GM12878 (cell line): ENCODE results near the gene KLHDC9. TPM values are rescaled to one million over a fixed set of nuclear protein-coding genes. Genes with fewer than 3 reads are reported as not detected.

Experiments
- ATF7 ChIP-seq: fragments of 450-650 bp; IDR thresholded peaks from 2 replicates; pipeline ENCODE4 v1.6.1; 2016; ENCODE audit warnings: low read depth, mild to moderate bottlenecking
- BMI1 ChIP-seq: fragments of 450-650 bp; IDR thresholded peaks from 2 replicates; pipeline ENCODE4 v1.6.1; 2016; ENCODE audit warnings: mild to moderate bottlenecking, moderate library complexity, borderline replicate concordance
- BRCA1 ChIP-seq: IDR thresholded peaks from 2 replicates; pipeline ENCODE4 v1.6.1; 2011; ENCODE audit warnings: low read depth, low read length, improper control_type of control experiment
- CTCF ChIP-seq, 3 experiments: IDR thresholded peaks in 2 of 3; conservative IDR thresholded peaks in 1 of 3; 2 replicates each; pipeline ENCODE4 v1.5.1; 2011; ENCODE audit warnings: low read depth in 3 of 3, low read length in 3 of 3, mild to moderate bottlenecking in 3 of 3, control low read depth in 2 of 3, moderate library complexity in 2 of 3, inconsistent platforms in 1 of 3, mixed read lengths in 1 of 3; ENCODE audit not compliant: control insufficient read depth in 2 of 3, insufficient read depth in 1 of 3; ENCODE audit errors: extremely low read depth in 1 of 3
- ELK1 ChIP-seq: IDR thresholded peaks from 2 replicates; pipeline ENCODE4 v1.6.1; 2012; ENCODE audit warnings: low read depth, low read length, improper control_type of control experiment
- ESRRA ChIP-seq: IDR thresholded peaks from 2 replicates; pipeline ENCODE4 v1.6.1; 2012; ENCODE audit warnings: mild to moderate bottlenecking, low read length, improper control_type of control experiment
- IRF5 ChIP-seq: fragments of 450-650 bp; IDR thresholded peaks from 2 replicates; pipeline ENCODE4 v1.6.1; 2017; ENCODE audit warnings: borderline replicate concordance
- MTA3 ChIP-seq: IDR thresholded peaks from 2 replicates; pipeline ENCODE4 v1.6.1; 2012; ENCODE audit warnings: low read length, inconsistent platforms, borderline replicate concordance
- MXI1 ChIP-seq: fragments of 150-350 bp; IDR thresholded peaks from 2 replicates; pipeline ENCODE4 v1.6.1; 2011; ENCODE audit warnings: low read depth, mild to moderate bottlenecking, inconsistent platforms, low read length, improper control_type of control experiment
- MYB ChIP-seq: fragments of 150-350 bp; IDR thresholded peaks from 2 replicates; pipeline ENCODE4 v1.6.1; 2014; ENCODE audit warnings: mild to moderate bottlenecking, low read depth, low read length, borderline replicate concordance
- MYC ChIP-seq: IDR thresholded peaks from 2 replicates; pipeline ENCODE4 v1.6.1; 2011; ENCODE audit warnings: mild to moderate bottlenecking, low read length, moderate library complexity, inconsistent platforms; ENCODE audit not compliant: insufficient read depth, insufficient replicate concordance, insufficient read length, severe bottlenecking
- NFYA ChIP-seq: IDR thresholded peaks from 2 replicates; pipeline ENCODE4 v1.6.1; 2011; ENCODE audit warnings: low read depth, mild to moderate bottlenecking, low read length, improper control_type of control experiment, borderline replicate concordance
- NFYB ChIP-seq: IDR thresholded peaks from 2 replicates; pipeline ENCODE4 v1.6.1; 2011; ENCODE audit warnings: low read depth, mild to moderate bottlenecking, low read length, improper control_type of control experiment, moderate library complexity; ENCODE audit not compliant: insufficient read depth
- RB1 ChIP-seq: fragments of 450-650 bp; formaldehyde crosslinking; IDR thresholded peaks from 2 replicates; pipeline ENCODE4 v1.6.1; 2017; ENCODE audit warnings: mild to moderate bottlenecking, borderline replicate concordance
- RELA ChIP-seq: fragments of 450-650 bp; IDR thresholded peaks from 2 replicates; pipeline ENCODE4 v1.8.0; 2014; ENCODE audit warnings: borderline replicate concordance; ENCODE audit not compliant: partially characterized antibody
- SMAD5 ChIP-seq: IDR thresholded peaks from 2 replicates; pipeline ENCODE4 v1.6.1; 2016; ENCODE audit warnings: antibody characterized with exemption, low read depth
- SP1 ChIP-seq: IDR thresholded peaks from one replicate; pipeline ENCODE4 v1.6.1; 2011; ENCODE audit warnings: low read depth, low read length
- STAT1 ChIP-seq: fragments of 450-650 bp; conservative IDR thresholded peaks from 2 replicates; pipeline ENCODE4 v1.6.1; 2014; ENCODE audit warnings: antibody characterized with exemption, mild to moderate bottlenecking
- ZNF384 ChIP-seq: IDR thresholded peaks from 2 replicates; pipeline ENCODE4 v1.6.1; 2012; ENCODE audit warnings: low read depth, mild to moderate bottlenecking, low read length, improper control_type of control experiment, borderline replicate concordance
- polyA plus RNA-seq, 11 experiments: library from polyadenylated mRNA; depleted of rRNA in 4 of 11; unstranded in 6 of 11; stranded (reverse) in 5 of 11; fragments of >200 nt; fragmentation: Nextera tagmentation in 4 of 11; fragmentation: Illumina TruSeq in 1 of 11; extraction: Ambion mirVana in 4 of 11; extraction: Trizol in 1 of 11; gene quantifications; 1 replicate in 1 of 11; 2 replicates in 10 of 11; pipeline versions ENCODE4 v1.2.1 to v1.2.3, GENCODE V29; 2011 to 2016; ENCODE audit warnings: inconsistent platforms in 2 of 11, missing spikeins in 2 of 11, low read depth in 1 of 11
- total RNA-seq, 4 experiments: library from RNA; depleted of rRNA in 3 of 4; stranded (reverse); fragments of >200 nt in 3 of 4; fragmentation: Illumina TruSeq in 1 of 4; extraction: Trizol in 1 of 4; gene quantifications; 2 replicates each; pipeline versions ENCODE4 v1.2.1 to v1.2.3, GENCODE V29; 2013 to 2021
- TF ChIP-seq, protein P1 (sequence below): fragments of 450-650 bp; IDR thresholded peaks from 2 replicates; pipeline ENCODE4 v1.6.1; 2018; ENCODE audit warnings: borderline replicate concordance, mild to moderate bottlenecking; ENCODE audit not compliant: partially characterized antibody

KLHDC9 gene
- total and polyA plus RNA-seq, 10 of the 15 experiments (the other 5 are each of a cell fraction or from before 2014, with no cell fraction given) = 0.66 to 4.9 (median 2.6) TPM

DNA sequence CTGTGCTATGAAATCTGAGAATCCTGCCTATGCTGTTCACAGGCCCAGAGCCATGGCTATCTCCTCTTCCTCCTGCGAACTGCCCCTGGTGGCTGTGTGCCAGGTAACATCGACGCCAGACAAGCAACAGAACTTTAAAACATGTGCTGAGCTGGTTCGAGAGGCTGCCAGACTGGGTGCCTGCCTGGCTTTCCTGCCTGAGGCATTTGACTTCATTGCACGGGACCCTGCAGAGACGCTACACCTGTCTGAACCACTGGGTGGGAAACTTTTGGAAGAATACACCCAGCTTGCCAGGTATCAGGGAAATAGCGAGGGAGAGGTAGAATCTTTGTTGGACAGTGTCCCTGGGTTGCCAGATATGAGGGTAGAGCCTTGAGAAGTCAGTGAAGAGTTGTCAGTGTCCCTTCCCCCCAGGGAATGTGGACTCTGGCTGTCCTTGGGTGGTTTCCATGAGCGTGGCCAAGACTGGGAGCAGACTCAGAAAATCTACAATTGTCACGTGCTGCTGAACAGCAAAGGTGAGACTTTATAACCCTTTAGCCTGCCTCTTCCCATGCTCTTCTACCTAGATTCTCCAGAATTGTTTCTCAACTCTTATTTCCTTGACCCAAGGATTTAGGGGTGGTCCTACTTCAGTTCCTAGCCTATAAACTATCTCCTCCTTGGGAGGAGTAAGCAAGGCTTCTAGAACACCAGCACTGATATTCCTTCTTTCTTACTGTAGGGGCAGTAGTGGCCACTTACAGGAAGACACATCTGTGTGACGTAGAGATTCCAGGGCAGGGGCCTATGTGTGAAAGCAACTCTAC is 21.1 kb downstream of the KLHDC9 start (continued):
- TF ChIP-seq ELK1 (no peak), NFYB (no peak), MYC (no peak), MTA3 (no peak), NFYA (no peak), MXI1 (no peak), MYB (no peak), RB1 (no peak), ESRRA (no peak), ZNF384 (no peak), BRCA1 (no peak), IRF5 (no peak), SP1 (no peak), STAT1 (no peak), CTCF (IDR thresholded peaks at IDR 0.05 in 2 of 3, conservative IDR thresholded peaks at IDR 0.05 in 1 of 3; ENCODE audit: control insufficient read depth in 2 of 3, extremely low read depth in 1 of 3, insufficient read depth in 1 of 3, low read depth in 3 of 3, low read length in 3 of 3) (peak; percentile 47 to 63 (median 48); a peak in 5 of 6 replicates), ATF7 (peak; percentile 57), BMI1 (no peak), RELA (no peak), SMAD5 (no peak)
- TF ChIP-seq, protein P1, sequence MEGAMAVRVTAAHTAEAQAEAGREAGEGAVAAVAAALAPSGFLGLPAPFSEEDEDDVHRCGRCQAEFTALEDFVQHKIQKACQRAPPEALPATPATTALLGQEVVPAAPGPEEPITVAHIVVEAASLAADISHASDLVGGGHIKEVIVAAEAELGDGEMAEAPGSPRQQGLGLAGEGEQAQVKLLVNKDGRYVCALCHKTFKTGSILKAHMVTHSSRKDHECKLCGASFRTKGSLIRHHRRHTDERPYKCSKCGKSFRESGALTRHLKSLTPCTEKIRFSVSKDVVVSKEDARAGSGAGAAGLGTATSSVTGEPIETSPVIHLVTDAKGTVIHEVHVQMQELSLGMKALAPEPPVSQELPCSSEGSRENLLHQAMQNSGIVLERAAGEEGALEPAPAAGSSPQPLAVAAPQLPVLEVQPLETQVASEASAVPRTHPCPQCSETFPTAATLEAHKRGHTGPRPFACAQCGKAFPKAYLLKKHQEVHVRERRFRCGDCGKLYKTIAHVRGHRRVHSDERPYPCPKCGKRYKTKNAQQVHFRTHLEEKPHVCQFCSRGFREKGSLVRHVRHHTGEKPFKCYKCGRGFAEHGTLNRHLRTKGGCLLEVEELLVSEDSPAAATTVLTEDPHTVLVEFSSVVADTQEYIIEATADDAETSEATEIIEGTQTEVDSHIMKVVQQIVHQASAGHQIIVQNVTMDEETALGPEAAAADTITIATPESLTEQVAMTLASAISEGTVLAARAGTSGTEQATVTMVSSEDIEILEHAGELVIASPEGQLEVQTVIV = no peak
